H1 (cell line): ENCODE data around the gene TTF1. TPM values are rescaled to one million over a fixed set of nuclear protein-coding genes. Genes with fewer than 3 reads are reported as not detected.

ENCODE experiments used
- EGR1 ChIP-seq: IDR thresholded peaks from 2 replicates; pipeline ENCODE4 v1.6.1; 2011; ENCODE audit warnings: low read depth, low read length, borderline replicate concordance
- NANOG ChIP-seq: IDR thresholded peaks from 2 replicates; pipeline ENCODE4 v1.6.1; 2011; ENCODE audit warnings: low read length, low read depth, mild to moderate bottlenecking, inconsistent platforms; ENCODE audit not compliant: insufficient read depth, poor library complexity, severe bottlenecking
- SAP30 ChIP-seq: fragments of 300-600 bp; sonication (generic); IDR thresholded peaks from 2 replicates; pipeline ENCODE4 v1.7.1; 2012; ENCODE audit warnings: low read length, moderate library complexity, mild to moderate bottlenecking, inconsistent platforms; ENCODE audit not compliant: insufficient read depth, insufficient replicate concordance
- SP4 ChIP-seq: IDR thresholded peaks from 2 replicates; pipeline ENCODE4 v1.6.1; 2012; ENCODE audit warnings: low read length, inconsistent platforms
- polyA plus RNA-seq, 7 experiments: library from polyadenylated mRNA; depleted of rRNA in 3 of 7; stranded (reverse) in 5 of 7; unstranded in 2 of 7; fragments of >200 nt in 5 of 7; fragments of 200-250 nt in 2 of 7; gene quantifications; 1 replicate in 5 of 7; 2 replicates in 1 of 7; 4 replicates in 1 of 7; pipeline versions ENCODE4 v1.2.1 to v1.2.3, GENCODE V29; 2011 to 2013; ENCODE audit warnings: missing spikeins in 2 of 7, mixed read lengths in 2 of 7
- total RNA-seq: library from RNA; stranded (reverse); fragmentation: NEBNext Ultra II Directional; extraction: Animal tissue kit (Norgen Biotek cat#: 25700); gene quantifications from 2 replicates; pipeline ENCODE4 v1.2.1, GENCODE V29; 2021
- TF ChIP-seq, protein P1 (sequence below): fragments of 300-600 bp; sonication (generic); IDR thresholded peaks from 2 replicates; pipeline ENCODE4 v1.7.1; 2012; ENCODE audit warnings: low read length, moderate library complexity, mild to moderate bottlenecking, inconsistent platforms; ENCODE audit not compliant: insufficient replicate concordance
- TF ChIP-seq, protein P2 (sequence below), 3 experiments: IDR thresholded peaks; 1 replicate in 2 of 3; 2 replicates in 1 of 3; pipeline versions ENCODE4 v1.5.1 to v1.6.1; 2011; ENCODE audit warnings: low read length in 3 of 3, mild to moderate bottlenecking in 3 of 3, inconsistent platforms in 2 of 3, low read depth in 1 of 3, moderate library complexity in 1 of 3; ENCODE audit not compliant: insufficient read depth in 1 of 3; ENCODE audit errors: control extremely low read depth in 1 of 3
- TF ChIP-seq, protein P3 (sequence below): IDR thresholded peaks from 2 replicates; pipeline ENCODE4 v1.6.1; 2011; ENCODE audit warnings: low read depth, mild to moderate bottlenecking, low read length; ENCODE audit not compliant: insufficient read depth

The TTF1 gene
- total and polyA plus RNA-seq, 2 of the 8 experiments (the other 6 are each of a cell fraction or from before 2014, with no cell fraction given) = 7.8 to 22.2 TPM

DNA sequence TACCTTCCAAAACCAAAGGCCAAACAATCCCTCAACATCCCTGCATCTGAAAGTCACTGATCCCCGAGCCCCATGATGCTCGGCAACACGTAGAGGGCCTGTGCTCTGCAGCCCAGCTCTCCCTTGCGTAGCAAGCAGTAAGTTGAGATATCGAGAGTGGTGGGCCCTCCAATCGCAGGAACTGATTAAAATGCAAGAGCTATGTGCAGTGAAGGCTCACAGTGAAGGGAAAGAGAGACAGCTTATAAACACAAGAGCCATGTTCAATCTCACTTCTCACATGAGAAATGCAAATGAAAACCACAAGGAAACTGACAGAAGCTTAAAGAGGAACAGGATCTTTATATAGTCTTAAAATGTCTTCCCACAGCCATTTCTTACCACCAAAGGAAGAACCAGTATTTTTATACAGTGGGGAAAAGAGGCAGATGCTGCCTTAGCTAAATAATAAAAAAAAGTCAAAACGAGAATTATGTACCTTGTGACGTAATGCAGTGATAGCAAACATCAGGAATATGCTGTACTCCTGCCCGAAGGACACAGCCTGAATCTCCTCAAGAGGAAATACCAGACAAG is 24.6 kb downstream of the TTF1 start (continued):
- TF ChIP-seq, protein P1, sequence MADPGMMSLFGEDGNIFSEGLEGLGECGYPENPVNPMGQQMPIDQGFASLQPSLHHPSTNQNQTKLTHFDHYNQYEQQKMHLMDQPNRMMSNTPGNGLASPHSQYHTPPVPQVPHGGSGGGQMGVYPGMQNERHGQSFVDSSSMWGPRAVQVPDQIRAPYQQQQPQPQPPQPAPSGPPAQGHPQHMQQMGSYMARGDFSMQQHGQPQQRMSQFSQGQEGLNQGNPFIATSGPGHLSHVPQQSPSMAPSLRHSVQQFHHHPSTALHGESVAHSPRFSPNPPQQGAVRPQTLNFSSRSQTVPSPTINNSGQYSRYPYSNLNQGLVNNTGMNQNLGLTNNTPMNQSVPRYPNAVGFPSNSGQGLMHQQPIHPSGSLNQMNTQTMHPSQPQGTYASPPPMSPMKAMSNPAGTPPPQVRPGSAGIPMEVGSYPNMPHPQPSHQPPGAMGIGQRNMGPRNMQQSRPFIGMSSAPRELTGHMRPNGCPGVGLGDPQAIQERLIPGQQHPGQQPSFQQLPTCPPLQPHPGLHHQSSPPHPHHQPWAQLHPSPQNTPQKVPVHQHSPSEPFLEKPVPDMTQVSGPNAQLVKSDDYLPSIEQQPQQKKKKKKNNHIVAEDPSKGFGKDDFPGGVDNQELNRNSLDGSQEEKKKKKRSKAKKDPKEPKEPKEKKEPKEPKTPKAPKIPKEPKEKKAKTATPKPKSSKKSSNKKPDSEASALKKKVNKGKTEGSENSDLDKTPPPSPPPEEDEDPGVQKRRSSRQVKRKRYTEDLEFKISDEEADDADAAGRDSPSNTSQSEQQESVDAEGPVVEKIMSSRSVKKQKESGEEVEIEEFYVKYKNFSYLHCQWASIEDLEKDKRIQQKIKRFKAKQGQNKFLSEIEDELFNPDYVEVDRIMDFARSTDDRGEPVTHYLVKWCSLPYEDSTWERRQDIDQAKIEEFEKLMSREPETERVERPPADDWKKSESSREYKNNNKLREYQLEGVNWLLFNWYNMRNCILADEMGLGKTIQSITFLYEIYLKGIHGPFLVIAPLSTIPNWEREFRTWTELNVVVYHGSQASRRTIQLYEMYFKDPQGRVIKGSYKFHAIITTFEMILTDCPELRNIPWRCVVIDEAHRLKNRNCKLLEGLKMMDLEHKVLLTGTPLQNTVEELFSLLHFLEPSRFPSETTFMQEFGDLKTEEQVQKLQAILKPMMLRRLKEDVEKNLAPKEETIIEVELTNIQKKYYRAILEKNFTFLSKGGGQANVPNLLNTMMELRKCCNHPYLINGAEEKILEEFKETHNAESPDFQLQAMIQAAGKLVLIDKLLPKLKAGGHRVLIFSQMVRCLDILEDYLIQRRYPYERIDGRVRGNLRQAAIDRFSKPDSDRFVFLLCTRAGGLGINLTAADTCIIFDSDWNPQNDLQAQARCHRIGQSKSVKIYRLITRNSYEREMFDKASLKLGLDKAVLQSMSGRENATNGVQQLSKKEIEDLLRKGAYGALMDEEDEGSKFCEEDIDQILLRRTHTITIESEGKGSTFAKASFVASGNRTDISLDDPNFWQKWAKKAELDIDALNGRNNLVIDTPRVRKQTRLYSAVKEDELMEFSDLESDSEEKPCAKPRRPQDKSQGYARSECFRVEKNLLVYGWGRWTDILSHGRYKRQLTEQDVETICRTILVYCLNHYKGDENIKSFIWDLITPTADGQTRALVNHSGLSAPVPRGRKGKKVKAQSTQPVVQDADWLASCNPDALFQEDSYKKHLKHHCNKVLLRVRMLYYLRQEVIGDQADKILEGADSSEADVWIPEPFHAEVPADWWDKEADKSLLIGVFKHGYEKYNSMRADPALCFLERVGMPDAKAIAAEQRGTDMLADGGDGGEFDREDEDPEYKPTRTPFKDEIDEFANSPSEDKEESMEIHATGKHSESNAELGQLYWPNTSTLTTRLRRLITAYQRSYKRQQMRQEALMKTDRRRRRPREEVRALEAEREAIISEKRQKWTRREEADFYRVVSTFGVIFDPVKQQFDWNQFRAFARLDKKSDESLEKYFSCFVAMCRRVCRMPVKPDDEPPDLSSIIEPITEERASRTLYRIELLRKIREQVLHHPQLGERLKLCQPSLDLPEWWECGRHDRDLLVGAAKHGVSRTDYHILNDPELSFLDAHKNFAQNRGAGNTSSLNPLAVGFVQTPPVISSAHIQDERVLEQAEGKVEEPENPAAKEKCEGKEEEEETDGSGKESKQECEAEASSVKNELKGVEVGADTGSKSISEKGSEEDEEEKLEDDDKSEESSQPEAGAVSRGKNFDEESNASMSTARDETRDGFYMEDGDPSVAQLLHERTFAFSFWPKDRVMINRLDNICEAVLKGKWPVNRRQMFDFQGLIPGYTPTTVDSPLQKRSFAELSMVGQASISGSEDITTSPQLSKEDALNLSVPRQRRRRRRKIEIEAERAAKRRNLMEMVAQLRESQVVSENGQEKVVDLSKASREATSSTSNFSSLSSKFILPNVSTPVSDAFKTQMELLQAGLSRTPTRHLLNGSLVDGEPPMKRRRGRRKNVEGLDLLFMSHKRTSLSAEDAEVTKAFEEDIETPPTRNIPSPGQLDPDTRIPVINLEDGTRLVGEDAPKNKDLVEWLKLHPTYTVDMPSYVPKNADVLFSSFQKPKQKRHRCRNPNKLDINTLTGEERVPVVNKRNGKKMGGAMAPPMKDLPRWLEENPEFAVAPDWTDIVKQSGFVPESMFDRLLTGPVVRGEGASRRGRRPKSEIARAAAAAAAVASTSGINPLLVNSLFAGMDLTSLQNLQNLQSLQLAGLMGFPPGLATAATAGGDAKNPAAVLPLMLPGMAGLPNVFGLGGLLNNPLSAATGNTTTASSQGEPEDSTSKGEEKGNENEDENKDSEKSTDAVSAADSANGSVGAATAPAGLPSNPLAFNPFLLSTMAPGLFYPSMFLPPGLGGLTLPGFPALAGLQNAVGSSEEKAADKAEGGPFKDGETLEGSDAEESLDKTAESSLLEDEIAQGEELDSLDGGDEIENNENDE = no peak
- TF ChIP-seq SP4 = no peak
- TF ChIP-seq EGR1 = no peak
- TF ChIP-seq, protein P2, sequence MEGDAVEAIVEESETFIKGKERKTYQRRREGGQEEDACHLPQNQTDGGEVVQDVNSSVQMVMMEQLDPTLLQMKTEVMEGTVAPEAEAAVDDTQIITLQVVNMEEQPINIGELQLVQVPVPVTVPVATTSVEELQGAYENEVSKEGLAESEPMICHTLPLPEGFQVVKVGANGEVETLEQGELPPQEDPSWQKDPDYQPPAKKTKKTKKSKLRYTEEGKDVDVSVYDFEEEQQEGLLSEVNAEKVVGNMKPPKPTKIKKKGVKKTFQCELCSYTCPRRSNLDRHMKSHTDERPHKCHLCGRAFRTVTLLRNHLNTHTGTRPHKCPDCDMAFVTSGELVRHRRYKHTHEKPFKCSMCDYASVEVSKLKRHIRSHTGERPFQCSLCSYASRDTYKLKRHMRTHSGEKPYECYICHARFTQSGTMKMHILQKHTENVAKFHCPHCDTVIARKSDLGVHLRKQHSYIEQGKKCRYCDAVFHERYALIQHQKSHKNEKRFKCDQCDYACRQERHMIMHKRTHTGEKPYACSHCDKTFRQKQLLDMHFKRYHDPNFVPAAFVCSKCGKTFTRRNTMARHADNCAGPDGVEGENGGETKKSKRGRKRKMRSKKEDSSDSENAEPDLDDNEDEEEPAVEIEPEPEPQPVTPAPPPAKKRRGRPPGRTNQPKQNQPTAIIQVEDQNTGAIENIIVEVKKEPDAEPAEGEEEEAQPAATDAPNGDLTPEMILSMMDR (IDR thresholded peaks at IDR 0.05; ENCODE audit: control extremely low read depth in 1 of 3, insufficient read depth in 1 of 3, low read depth in 1 of 3, low read length in 3 of 3) = no peak
- no peak for TF ChIP-seq SAP30
- TF ChIP-seq NANOG = no peak
- TF ChIP-seq, protein P3, sequence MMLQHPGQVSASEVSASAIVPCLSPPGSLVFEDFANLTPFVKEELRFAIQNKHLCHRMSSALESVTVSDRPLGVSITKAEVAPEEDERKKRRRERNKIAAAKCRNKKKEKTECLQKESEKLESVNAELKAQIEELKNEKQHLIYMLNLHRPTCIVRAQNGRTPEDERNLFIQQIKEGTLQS = no peak
